Neuronal stem cell (in vitro differentiated cells): ENCODE data around the gene KLHL30.

Experiments
- DNase-seq: peaks from one replicate; pipeline ENCODE4 v3.0.0-alpha.2; 2013; ENCODE audit warnings: low spot score
- H2AFZ ChIP-seq: one replicate; pipeline ENCODE4 v1.6.1; 2013; ENCODE audit warnings: mild to moderate bottlenecking, low read length, inconsistent platforms
- H2AK5ac ChIP-seq: 2 replicates; pipeline ENCODE4 v1.6.1; 2013; ENCODE audit warnings: low read depth, mild to moderate bottlenecking, inconsistent platforms, low read length, moderate library complexity, mixed read lengths
- H2BK120ac ChIP-seq: 2 replicates; pipeline ENCODE4 v1.6.1; 2013; ENCODE audit warnings: low read depth, mild to moderate bottlenecking, inconsistent platforms, low read length, moderate library complexity, mixed read lengths
- H2BK12ac ChIP-seq: one replicate; pipeline ENCODE4 v1.6.1; 2013; ENCODE audit warnings: low read length, inconsistent platforms
- H2BK15ac ChIP-seq: 2 replicates; pipeline ENCODE4 v1.6.1; 2013; ENCODE audit warnings: mild to moderate bottlenecking, low read length, inconsistent platforms, mixed read lengths
- H2BK5ac ChIP-seq: one replicate; pipeline ENCODE4 v1.6.1; 2013; ENCODE audit warnings: inconsistent platforms, mild to moderate bottlenecking, low read length, moderate library complexity
- H3K14ac ChIP-seq: one replicate; pipeline ENCODE4 v1.6.1; 2013; ENCODE audit warnings: low read length, inconsistent platforms
- H3K18ac ChIP-seq: 2 replicates; pipeline ENCODE4 v1.6.1; 2013; ENCODE audit warnings: low read length, inconsistent platforms
- H3K23ac ChIP-seq: 2 replicates; pipeline ENCODE4 v1.6.1; 2013; ENCODE audit warnings: low read depth, mild to moderate bottlenecking, mixed read lengths, low read length, inconsistent platforms; ENCODE audit not compliant: poor library complexity
- H3K27ac ChIP-seq: replicated peaks from 3 replicates; pipeline ENCODE4 v1.5.1; 2013; ENCODE audit warnings: low read length, inconsistent platforms
- H3K27me3 ChIP-seq, 3 experiments: 2 replicates each; pipeline ENCODE4 v1.6.1; 2013; ENCODE audit warnings: low read length in 3 of 3, mild to moderate bottlenecking in 2 of 3, inconsistent platforms in 1 of 3, low read depth in 1 of 3, mixed read lengths in 1 of 3, moderate library complexity in 1 of 3; ENCODE audit not compliant: control insufficient read depth in 3 of 3, insufficient read depth in 3 of 3
- H3K36me3 ChIP-seq, 2 donors: replicated peaks in 1 of 2; 2 replicates each; pipeline ENCODE4 v1.6.1; 2013; ENCODE audit warnings: low read length in 2 of 2; ENCODE audit not compliant: control insufficient read depth in 2 of 2, insufficient read depth in 2 of 2
- H3K4ac ChIP-seq: 2 replicates; pipeline ENCODE4 v1.6.1; 2013; ENCODE audit warnings: inconsistent platforms, mild to moderate bottlenecking, low read length, moderate library complexity
- H3K4me1 ChIP-seq, 2 donors: 1 replicate in 1 of 2; 2 replicates in 1 of 2; pipeline ENCODE4 v1.6.1; 2013; ENCODE audit warnings: low read length in 2 of 2, low read depth in 1 of 2; ENCODE audit not compliant: control insufficient read depth in 2 of 2, insufficient read depth in 1 of 2
- H3K4me2 ChIP-seq: one replicate; pipeline ENCODE4 v1.6.1; 2013; ENCODE audit warnings: mild to moderate bottlenecking, low read length, inconsistent platforms; ENCODE audit not compliant: insufficient read depth, poor library complexity, severe bottlenecking
- H3K4me3 ChIP-seq, 2 donors: 2 replicates each; pipeline ENCODE4 v1.5.1; 2013; ENCODE audit warnings: low read length in 2 of 2, mild to moderate bottlenecking in 2 of 2, inconsistent platforms in 1 of 2, moderate library complexity in 1 of 2
- H3K79me1 ChIP-seq: one replicate; pipeline ENCODE4 v1.6.1; 2013; ENCODE audit warnings: low read depth, mild to moderate bottlenecking, inconsistent platforms, low read length, moderate library complexity
- H3K9ac ChIP-seq: one replicate; pipeline ENCODE4 v1.6.1; 2013; ENCODE audit warnings: mild to moderate bottlenecking, low read depth, low read length, inconsistent platforms; ENCODE audit not compliant: poor library complexity
- H3K9me3 ChIP-seq, 2 donors: replicated peaks in 1 of 2; 2 replicates each; pipeline versions ENCODE3 to v1.6.1; 2013; ENCODE audit warnings: low read length in 2 of 2, mild to moderate bottlenecking in 2 of 2, inconsistent platforms in 1 of 2, low read depth in 1 of 2, mixed read lengths in 1 of 2, moderate library complexity in 1 of 2; ENCODE audit not compliant: control insufficient read depth in 2 of 2, insufficient read depth in 1 of 2
- H4K8ac ChIP-seq: one replicate; pipeline ENCODE4 v1.6.1; 2013; ENCODE audit warnings: low read depth, mild to moderate bottlenecking, inconsistent platforms, low read length, moderate library complexity
- H4K91ac ChIP-seq: one replicate; pipeline ENCODE4 v1.6.1; 2013; ENCODE audit warnings: low read length, low read depth, mild to moderate bottlenecking, inconsistent platforms; ENCODE audit not compliant: poor library complexity
- whole genome bisulfite sequencing, 2 donors: extraction: QIAGEN DNeasy Blood & Tissue Kit; methylation state at CpG; one replicate each; pipeline ENCODE4 v1.1.7; 2013; ENCODE audit warnings: missing lambda C conversion rate in 2 of 2, mixed read lengths in 1 of 2; ENCODE audit not compliant: insufficient read length in 2 of 2, insufficient replicate concordance in 1 of 2; ENCODE audit errors: extremely low coverage in 2 of 2; 5-methylcytosine and 5-hydroxymethylcytosine counted together

The KLHL30 gene

DNA sequence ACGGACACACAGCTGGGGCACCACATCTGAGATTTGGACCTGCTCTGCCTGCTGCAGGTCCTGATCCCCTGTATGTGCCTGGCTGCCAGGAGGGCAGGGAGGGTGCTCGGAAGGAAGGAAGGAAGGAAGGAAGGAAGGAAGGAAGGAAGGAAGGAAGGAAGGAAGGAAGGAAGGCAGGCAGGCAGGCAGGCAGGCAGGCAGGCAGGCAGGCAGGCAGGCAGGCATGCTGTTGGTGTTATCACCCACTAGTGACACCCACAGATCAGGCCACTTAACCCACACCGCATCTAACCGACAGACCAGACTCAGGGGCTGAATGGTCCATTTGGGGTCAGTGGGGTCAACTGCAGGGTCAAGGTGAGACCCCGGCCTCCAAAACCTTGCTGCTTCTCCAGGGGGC is 5.8 kb downstream of the KLHL30 start:
- H3K4me2 ChIP-seq, result no peak overlapping the region
- no peak overlapping the region for H3K9ac ChIP-seq
- H3K79me1 ChIP-seq, result peaks cover 3% of the 10 kb centered on the region
- peaks cover 2 to 5% of the 10 kb centered on the region in 2 donors for H3K4me1 ChIP-seq
- H3K23ac ChIP-seq, result no peak overlapping the region
- no peak overlapping the region for H3K27ac ChIP-seq
- H3K9me3 ChIP-seq, result no peaks in the 10 kb centered on the region
- no peak overlapping the region for H3K18ac ChIP-seq
- no peak overlapping the region for H4K91ac ChIP-seq
- no peak overlapping the region for H2BK5ac ChIP-seq
- H4K8ac ChIP-seq, result no peak overlapping the region
- no peak overlapping the region for H2BK15ac ChIP-seq
- H2BK120ac ChIP-seq, result no peak overlapping the region
- no peak overlapping the region for H2AFZ ChIP-seq
- no peaks in the 10 kb centered on the region for H3K36me3 ChIP-seq
- WGBS, 2 donors, result no CpG with 5 or more reads among the region's 5 CpGs
- peaks cover 0 to 12% (median 0%) of the 10 kb centered on the region in 3 experiments for H3K27me3 ChIP-seq
- peak overlapping the region; percentile 56 for H3K14ac ChIP-seq
- H3K4ac ChIP-seq, result no peak overlapping the region
- H2AK5ac ChIP-seq, result peak overlapping the region; percentile 52
- H3K4me3 ChIP-seq, result no peak overlapping the region
- H2BK12ac ChIP-seq, result peak overlapping the region; percentile 41
- DNase-seq, result no peak

DNA sequence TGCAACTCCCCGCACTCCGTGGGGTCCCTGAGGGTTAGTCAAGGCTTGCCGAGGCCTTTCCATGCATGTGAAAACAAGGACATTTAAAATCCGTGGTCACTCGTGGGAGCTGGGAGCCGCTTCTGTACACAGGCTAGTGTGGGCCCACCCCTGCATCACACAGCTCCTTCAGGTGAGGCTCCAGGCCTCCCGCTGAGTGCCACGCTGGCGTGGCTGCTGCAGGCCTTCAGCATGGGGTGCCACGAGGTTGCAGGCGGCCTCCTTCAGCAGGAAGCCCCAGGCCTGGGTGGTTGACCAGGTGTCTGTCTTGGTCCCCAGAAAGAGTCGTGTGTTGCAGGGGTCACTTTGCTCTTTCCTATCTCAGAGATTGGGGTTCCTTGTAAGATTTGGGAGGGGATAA is 6.6 kb downstream of the KLHL30 start:
- H2AK5ac ChIP-seq, result no peak overlapping the region
- H3K27ac ChIP-seq, result no peak overlapping the region
- H2BK12ac ChIP-seq, result no peak overlapping the region
- H2BK5ac ChIP-seq, result no peak overlapping the region
- no peak overlapping the region for H3K9ac ChIP-seq
- H3K79me1 ChIP-seq, result peaks cover 3% of the 10 kb centered on the region
- H3K36me3 ChIP-seq, result no peaks in the 10 kb centered on the region
- no peak overlapping the region for H3K14ac ChIP-seq
- H3K27me3 ChIP-seq, result peaks cover 0 to 17% (median 0%) of the 10 kb centered on the region in 3 experiments
- H4K8ac ChIP-seq, result no peak overlapping the region
- DNase-seq, result no peak
- no CpG with 5 or more reads among the region's 12 CpGs for WGBS, 2 donors
- H3K4me1 ChIP-seq, result peaks cover 1 to 2% of the 10 kb centered on the region in 2 donors
- no peak overlapping the region for H2AFZ ChIP-seq
- no peak overlapping the region for H3K4ac ChIP-seq
- H3K4me2 ChIP-seq, result no peak overlapping the region
- no peaks in the 10 kb centered on the region for H3K9me3 ChIP-seq
- no peak overlapping the region for H2BK15ac ChIP-seq
- H3K23ac ChIP-seq, result no peak overlapping the region
- no peak overlapping the region for H3K18ac ChIP-seq
- no peak overlapping the region for H4K91ac ChIP-seq
- no peak overlapping the region for H2BK120ac ChIP-seq
- H3K4me3 ChIP-seq, result no peak overlapping the region

- Histone ChIP-seq H3K23ac (peak overlapping the region; percentile 3), H3K4ac (peak overlapping the region; percentile 38), H3K79me1 (peaks cover 3% of the 10 kb centered on the region), H2BK120ac (no peak overlapping the region), H2AFZ (no peak overlapping the region), H2BK5ac (no peak overlapping the region), H3K36me3 (no peaks in the 10 kb centered on the region), H3K27ac (no peak overlapping the region), H4K8ac (no peak overlapping the region), H3K14ac (no peak overlapping the region), H4K91ac (no peak overlapping the region), H3K4me2 (no peak overlapping the region), H3K9me3 (no peaks in the 10 kb centered on the region), H3K9ac (no peak overlapping the region), H3K4me3 (peak overlapping the region in 1 of 2 donors; percentile 3), H3K4me1 (peaks cover 1 to 2% of the 10 kb centered on the region in 2 donors), H2BK15ac (peak overlapping the region; percentile 2), H3K27me3 (peaks cover 0 to 17% (median 0%) of the 10 kb centered on the region in 3 experiments), H3K18ac (peak overlapping the region; percentile 27), H2AK5ac (no peak overlapping the region), H2BK12ac (no peak overlapping the region)
- no CpG with 5 or more reads among the region's 12 CpGs for WGBS, 2 donors
- DNase-seq, result no peak
These were observed 7.4 kb downstream of the KLHL30 start for GRCh38 chr2:238145851-238146250.

DNA sequence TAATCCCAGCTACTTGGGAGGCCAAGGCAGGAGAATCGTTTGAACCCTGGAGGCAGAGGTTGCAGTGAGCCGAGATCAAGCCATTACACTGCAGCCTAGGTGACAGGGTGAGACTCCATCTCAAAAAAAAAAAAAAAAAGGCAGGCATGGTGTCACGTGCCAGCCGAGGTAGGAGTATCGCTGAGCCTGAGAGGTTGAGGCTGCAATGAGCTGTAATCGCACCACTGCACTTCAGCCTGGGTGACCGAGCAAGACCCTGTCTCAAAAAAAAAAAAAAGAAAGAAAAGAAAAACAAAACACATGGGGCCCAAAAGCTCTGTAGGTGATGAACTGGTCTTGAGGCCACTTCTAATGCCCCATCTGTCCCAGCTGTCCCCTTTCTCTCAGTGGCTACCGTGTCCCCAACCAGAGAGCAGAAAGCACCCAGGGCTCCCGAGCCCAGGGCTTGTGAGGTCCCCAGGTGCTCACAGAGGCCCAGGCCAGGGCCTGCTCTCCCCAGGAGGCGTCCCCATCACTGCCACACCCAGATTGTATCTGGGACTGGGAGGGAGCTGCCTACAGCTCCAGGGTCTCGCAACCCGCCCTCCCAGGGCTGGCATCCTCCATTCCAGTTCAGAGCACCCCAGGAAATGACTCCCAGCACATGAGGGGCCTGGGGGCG is 8.5 kb downstream of the KLHL30 start:
- H3K4me1 ChIP-seq, result peaks cover 2 to 9% of the 10 kb centered on the region in 2 donors
- H3K9ac ChIP-seq, result no peak overlapping the region
- peak overlapping the region; percentile 87 for H2AFZ ChIP-seq
- no peak overlapping the region for H3K4ac ChIP-seq
- peak overlapping the region; percentile 36 for H2AK5ac ChIP-seq
- no peaks in the 10 kb centered on the region for H3K36me3 ChIP-seq
- no peak overlapping the region for H3K4me2 ChIP-seq
- WGBS, 2 donors, result no CpG with 5 or more reads among the region's 13 CpGs
- H3K79me1 ChIP-seq, result peaks cover 1% of the 10 kb centered on the region
- no peak for DNase-seq
- H2BK15ac ChIP-seq, result no peak overlapping the region
- H3K27me3 ChIP-seq, result peaks cover 0 to 9% (median 0%) of the 10 kb centered on the region in 3 experiments
- no peak overlapping the region for H3K14ac ChIP-seq
- H4K8ac ChIP-seq, result no peak overlapping the region
- no peak overlapping the region for H2BK5ac ChIP-seq
- H3K27ac ChIP-seq, result no peak overlapping the region
- H4K91ac ChIP-seq, result no peak overlapping the region
- H3K4me3 ChIP-seq, result no peak overlapping the region
- no peaks in the 10 kb centered on the region for H3K9me3 ChIP-seq
- H2BK12ac ChIP-seq, result no peak overlapping the region
- H3K18ac ChIP-seq, result peak overlapping the region; percentile 31
- no peak overlapping the region for H2BK120ac ChIP-seq
- no peak overlapping the region for H3K23ac ChIP-seq
